CD1c-positive myeloid dendritic cell (primary cell): ENCODE results near the gene STX16.
A peak's percentile ranks its signal among the peaks of the same experiment; 100 is the strongest.

Experiments used
- DNase-seq: peaks from one replicate; pipeline ENCODE4 v3.0.0-alpha.2; 2016; ENCODE audit errors: extremely low spot score

The STX16 gene

GRCh38 chr20:58710481-58711265 is 59.6 kb downstream of the STX16 start:
- DNase-seq = no peak

- DNase-seq = no peak
Measured at GRCh38 chr20:58711266-58712051, 60.4 kb downstream of the STX16 start.

GRCh38 chr20:58712151-58712791 is 61.2 kb downstream of the STX16 start:
- DNase-seq = no peak

- no peak for DNase-seq
Measured at GRCh38 chr20:58712806-58713731, 62.0 kb downstream of the STX16 start.

GRCh38 chr20:58713801-58714339 is 62.8 kb downstream of the STX16 start:
- DNase-seq = no peak

GRCh38 chr20:58714340-58714922 is 63.3 kb downstream of the STX16 start:
- DNase-seq = no peak

GRCh38 chr20:58714923-58715351 is 63.9 kb downstream of the STX16 start:
- no peak for DNase-seq

- no peak for DNase-seq
Measured at GRCh38 chr20:58715391-58715800, 64.3 kb downstream of the STX16 start.

- DNase-seq = no peak
Measured at GRCh38 chr20:58715801-58716475, 64.9 kb downstream of the STX16 start.

GRCh38 chr20:58716476-58717277 is 65.6 kb downstream of the STX16 start:
- DNase-seq = no peak

GRCh38 chr20:58717278-58718091 is 66.4 kb downstream of the STX16 start:
- DNase-seq = no peak

- no peak for DNase-seq
Measured at GRCh38 chr20:58718121-58718563, 67.1 kb downstream of the STX16 start.

GRCh38 chr20:58718729-58719128 is 67.6 kb downstream of the STX16 start:
- no peak for DNase-seq

GRCh38 chr20:58719258-58719657 is 68.2 kb downstream of the STX16 start:
- DNase-seq = no peak

GRCh38 chr20:58719971-58720371 is 68.9 kb downstream of the STX16 start:
- no peak for DNase-seq

GRCh38 chr20:58720890-58721289 is 69.8 kb downstream of the STX16 start:
- DNase-seq = no peak

GRCh38 chr20:58721951-58722778 is 71.1 kb downstream of the STX16 start:
- DNase-seq = peak; percentile 60
